ENCODE results near the gene KIRREL2. TPM values are rescaled to one million over a fixed set of nuclear protein-coding genes. Genes with fewer than 3 reads are reported as not detected.
A peak's percentile ranks its signal among the peaks of the same experiment; 100 is the strongest.

KIRREL2 gene
- total and polyA plus RNA-seq, 2 of the 8 experiments (the other 6 are each of a cell fraction or from before 2014, with no cell fraction given): 2.4 to 4.6 TPM

GRCh38 chr19:35882114-35882832 is 25.6 kb downstream of the KIRREL2 start:
- ChIA-PET POLR2A (ENCODE audit: partially characterized antibody) (interaction anchor here (1.6 to 1.7 kb wide), 2 partner anchors 11 to 50 kb away, joined by 4 to 6 read pairs; no protein-coding TSS in a partner anchor), CTCF (ENCODE audit: partially characterized antibody) (interaction anchor here (0.6 to 5.2 kb wide), 22 partner anchors 10 to 333 kb away, joined by 3 to 23 read pairs (median 5); partner anchors contain the start of gene APLP1)
- H4K5ac ChIP-seq (ENCODE audit: insufficient read length, low read depth, low read length): no peak overlapping the region
- H4K91ac ChIP-seq (replicated peaks; ENCODE audit: insufficient read length, low read length): no peak overlapping the region
- H2BK5ac ChIP-seq (ENCODE audit: low read depth, low read length): no peak overlapping the region
- H3K79me2 ChIP-seq (ENCODE audit: control insufficient read depth in 1 of 2, insufficient read depth in 2 of 2, low read length in 2 of 2): no peaks in the 10 kb centered on the region
- WGBS, 2 experiments (ENCODE audit: extremely low coverage in 1 of 2, insufficient coverage in 1 of 2, insufficient read length in 1 of 2, insufficient replicate concordance in 2 of 2, low coverage in 1 of 2, low lambda C conversion rate in 2 of 2, missing lambda C conversion rate in 1 of 2): 36% methylated on average over 8 of the region's 8 CpGs; no CpG with 5 or more reads in 1 of the 2 experiments
- H2AK5ac ChIP-seq (ENCODE audit: low read depth, low read length): no peak overlapping the region
- no peaks in the 10 kb centered on the region for H3K23me2 ChIP-seq (ENCODE audit: low read depth, low read length)
- H4K20me1 ChIP-seq (replicated peaks in 1 of 2; ENCODE audit: control insufficient read depth in 1 of 2, insufficient read depth in 2 of 2, low read length in 2 of 2): peaks cover 0 to 3% of the 10 kb centered on the region in 2 experiments
- H2BK12ac ChIP-seq (ENCODE audit: low read depth, low read length): no peak overlapping the region
- no peak overlapping the region for H3K23ac ChIP-seq (ENCODE audit: insufficient read length)
- H2BK20ac ChIP-seq (ENCODE audit: low read length): no peak overlapping the region
- no peak overlapping the region for H2AFZ ChIP-seq (ENCODE audit: low read length)
- H3K4ac ChIP-seq (replicated peaks; ENCODE audit: insufficient read length, low read depth, low read length): no peak overlapping the region
- H3K9me3 ChIP-seq (ENCODE audit: insufficient read depth in 2 of 2, low read depth in 1 of 2, low read length in 1 of 2): no peaks in the 10 kb centered on the region
- no peak overlapping the region for H3K18ac ChIP-seq (ENCODE audit: extremely low read depth, low read length)
- no peak overlapping the region for H4K8ac ChIP-seq (ENCODE audit: extremely low read depth, insufficient read depth, low read length)
- FAIRE-seq (peak; percentile 72), DNase-seq (ENCODE audit: low read depth in 1 of 2, low spot score in 2 of 2) (no peak)
- H3K9ac ChIP-seq (replicated peaks in 1 of 4; ENCODE audit: extremely low read depth in 1 of 4, low read depth in 3 of 4, low read length in 3 of 4): no peak overlapping the region; a peak in 1 of 7 replicates
- no peak overlapping the region for H3K4me2 ChIP-seq (ENCODE audit: insufficient read depth in 1 of 2, low read depth in 2 of 2, low read length in 2 of 2)
- no peak overlapping the region for H3K56ac ChIP-seq (replicated peaks; ENCODE audit: insufficient read length, low read depth, low read length)
- H3K14ac ChIP-seq (ENCODE audit: insufficient read length): no peak overlapping the region
- H3K36me3 ChIP-seq (ENCODE audit: control insufficient read depth in 2 of 4, insufficient read depth in 4 of 4, low read length in 3 of 4): peaks cover 0 to 3% (median 0%) of the 10 kb centered on the region in 4 experiments; a peak in 1 of 8 replicates
- H2BK120ac ChIP-seq (replicated peaks; ENCODE audit: low read depth, low read length): no peak overlapping the region
- no peak overlapping the region for H3K4me3 ChIP-seq (ENCODE audit: extremely low read depth in 1 of 4, insufficient read depth in 2 of 4, low read depth in 3 of 4, low read length in 4 of 4)
- no peak overlapping the region for H2BK15ac ChIP-seq (ENCODE audit: low read length)
- no peak overlapping the region for H3K27ac ChIP-seq (ENCODE audit: low read depth, low read length)
- 0 out of 7 replicates have a peak, but pooled peaks cover 0 to 5% (median 1%) of the 10 kb centered on the region in 4 experiments for H3K27me3 ChIP-seq (replicated peaks in 1 of 4; ENCODE audit: control insufficient read depth in 3 of 4, extremely low read depth in 1 of 4, insufficient read depth in 3 of 4, low read length in 3 of 4)
- TF ChIP-seq CBX5 (IDR thresholded peaks at IDR 0.05; ENCODE audit: low read depth, low read length): no peak
- no peak for TF ChIP-seq NANOG (IDR thresholded peaks at IDR 0.05; ENCODE audit: insufficient read depth, low read depth, low read length, poor library complexity, severe bottlenecking)
- TF ChIP-seq, protein P1, sequence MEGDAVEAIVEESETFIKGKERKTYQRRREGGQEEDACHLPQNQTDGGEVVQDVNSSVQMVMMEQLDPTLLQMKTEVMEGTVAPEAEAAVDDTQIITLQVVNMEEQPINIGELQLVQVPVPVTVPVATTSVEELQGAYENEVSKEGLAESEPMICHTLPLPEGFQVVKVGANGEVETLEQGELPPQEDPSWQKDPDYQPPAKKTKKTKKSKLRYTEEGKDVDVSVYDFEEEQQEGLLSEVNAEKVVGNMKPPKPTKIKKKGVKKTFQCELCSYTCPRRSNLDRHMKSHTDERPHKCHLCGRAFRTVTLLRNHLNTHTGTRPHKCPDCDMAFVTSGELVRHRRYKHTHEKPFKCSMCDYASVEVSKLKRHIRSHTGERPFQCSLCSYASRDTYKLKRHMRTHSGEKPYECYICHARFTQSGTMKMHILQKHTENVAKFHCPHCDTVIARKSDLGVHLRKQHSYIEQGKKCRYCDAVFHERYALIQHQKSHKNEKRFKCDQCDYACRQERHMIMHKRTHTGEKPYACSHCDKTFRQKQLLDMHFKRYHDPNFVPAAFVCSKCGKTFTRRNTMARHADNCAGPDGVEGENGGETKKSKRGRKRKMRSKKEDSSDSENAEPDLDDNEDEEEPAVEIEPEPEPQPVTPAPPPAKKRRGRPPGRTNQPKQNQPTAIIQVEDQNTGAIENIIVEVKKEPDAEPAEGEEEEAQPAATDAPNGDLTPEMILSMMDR (IDR thresholded peaks at IDR 0.05; ENCODE audit: control extremely low read depth in 1 of 3, insufficient read depth in 1 of 3, low read depth in 1 of 3, low read length in 3 of 3): peak in 2 of 3 experiments; percentile 46; a peak in 2 of 4 replicates
- peak; percentile 74 to 78 for TF ChIP-seq RAD21 (IDR thresholded peaks at IDR 0.05 in 1 of 2, conservative IDR thresholded peaks at IDR 0.05 in 1 of 2; ENCODE audit: low read depth in 2 of 2, low read length in 2 of 2)
- no peak for TF ChIP-seq CTBP2 (IDR thresholded peaks at IDR 0.05; ENCODE audit: borderline replicate concordance, insufficient read depth, insufficient read length, low read length)
- TF ChIP-seq KDM1A (IDR thresholded peaks at IDR 0.05; ENCODE audit: borderline replicate concordance, low read length): no peak
- no peaks in the 10 kb centered on the region for H3K79me1 ChIP-seq (ENCODE audit: low read depth, low read length)
- H3K4me1 ChIP-seq (replicated peaks in 1 of 4; ENCODE audit: control insufficient read depth in 3 of 4, insufficient read depth in 4 of 4, low read length in 3 of 4): peaks cover 0 to 6% (median 1%) of the 10 kb centered on the region in 4 experiments; a peak in 3 of 7 replicates

Data from H1 (cell line).